GM13976 (cell line): Measurements from ENCODE around the gene INPP5B.

ENCODE experiments used
- DNase-seq: peaks from one replicate; pipeline ENCODE4 v3.0.0; 2012; ENCODE audit warnings: low spot score
- CTCF ChIP-seq: IDR thresholded peaks from 2 replicates; pipeline ENCODE4 v1.5.1; 2012; ENCODE audit warnings: borderline replicate concordance, mild to moderate bottlenecking; ENCODE audit not compliant: insufficient read depth; ENCODE audit errors: extremely low read depth, missing control alignments, control extremely low read depth
- in situ Hi-C: fragments of 300-500 bp; cut with MboI; formaldehyde crosslinking; loops from one replicate; pipeline ENCODE4 v1.12.0; 2022; ENCODE audit warnings: low sequenced_read_pairs, mixed read lengths, inconsistent platforms; ENCODE audit not compliant: unreplicated experiment

Gene INPP5B

GRCh38 chr1:37930246-37931101, 16.4 kb downstream of the INPP5B start:
- DNase-seq, result peak; percentile 31
- TF ChIP-seq CTCF, result no peak
- in situ Hi-C loops, result no loop called here

GRCh38 chr1:37926038-37926924, 20.6 kb downstream of the INPP5B start:
- no peak for TF ChIP-seq CTCF
- in situ Hi-C loops, result no loop called here
- DNase-seq, result peak; percentile 38

GRCh38 chr1:37925316-37925715, 21.5 kb downstream of the INPP5B start:
- in situ Hi-C loops, result no loop called here
- DNase-seq, result no peak
- TF ChIP-seq CTCF, result no peak

GRCh38 chr1:37923551-37923889, 23.3 kb downstream of the INPP5B start:
- in situ Hi-C loops, result no loop called here
- no peak for TF ChIP-seq CTCF
- no peak for DNase-seq

- TF ChIP-seq CTCF, result no peak
- DNase-seq, result peak; percentile 51
- in situ Hi-C loops, result no loop called here
Observed at GRCh38 chr1:37922767-37923550, 23.9 kb downstream of the INPP5B start.

GRCh38 chr1:37919277-37919676, 27.6 kb downstream of the INPP5B start:
- DNase-seq, result no peak
- peak; percentile 30 for TF ChIP-seq CTCF
- in situ Hi-C loops, result no loop called here
